GM12878 (cell line): ENCODE data around the gene SMARCE1. TPM values are rescaled to one million over a fixed set of nuclear protein-coding genes. Genes with fewer than 3 reads are reported as not detected.

Source experiments
- ATAC-seq: fragments of 200-7000 bp; cut with Tn5 transposase; 3 replicates; pipeline ENCODE4 v1.9.1; 2020; ENCODE audit warnings: mild to moderate bottlenecking, moderate library complexity
- BruUV-seq: library from RNA; stranded (reverse); fragments of 400-500 nt; replicated peaks from 2 replicates; lab custom pipeline; 2021; lab: Mats Ljungman, UMichigan
- CTCF ChIA-PET: fragments of 300-600 bp; sonication (Branson Sonifier 250); formaldehyde crosslinking; extraction: SDS; loops from one replicate; lab custom pipeline; 2021; ENCODE audit warnings: inconsistent platforms; lab: Yijun Ruan, JAX
- POLR2A ChIA-PET: fragments of 350-600 bp; formaldehyde crosslinking; extraction: SDS; loops from one replicate; lab custom pipeline; 2021; ENCODE audit warnings: inconsistent platforms; lab: Charles Lee
- RAD21 ChIA-PET: fragments of 300-600 bp; sonication (Branson Sonifier 250); formaldehyde crosslinking; loops from one replicate; lab custom pipeline; 2023; ENCODE audit warnings: antibody characterized with exemption; ENCODE audit not compliant: unreplicated experiment; lab: Charles Lee
- SMC1A ChIA-PET: fragments of 300-600 bp; sonication (Branson Sonifier 250); formaldehyde crosslinking; loops from one replicate; lab custom pipeline; 2023; ENCODE audit not compliant: unreplicated experiment, uncharacterized antibody; lab: Charles Lee
- DNase-seq: peaks from one replicate; pipeline ENCODE4 v3.0.0-alpha.2; 2011; ENCODE audit warnings: low read depth, low spot score
- FAIRE-seq: peaks from 3 replicates; lab custom pipeline; 2011; peaks lifted over from hg19 to GRCh38; lab: Jason Lieb, UNC
- H2AFZ ChIP-seq: 2 replicates; pipeline ENCODE4 v1.6.0; 2011; ENCODE audit warnings: low read depth, low read length, control low read depth; ENCODE audit not compliant: control insufficient read depth
- H3K27ac ChIP-seq: 2 replicates; pipeline ENCODE4 v1.5.1; 2011; ENCODE audit warnings: control low read depth; ENCODE audit not compliant: control insufficient read depth, insufficient read depth
- H3K27me3 ChIP-seq, 2 experiments: replicated peaks in 1 of 2; 2 replicates each; pipeline versions ENCODE4 v1.6.0 to v1.6.1; 2011; ENCODE audit warnings: low read length in 1 of 2; ENCODE audit not compliant: control insufficient read depth in 2 of 2, insufficient read depth in 2 of 2
- H3K36me3 ChIP-seq, 2 experiments: 2 replicates each; pipeline ENCODE4 v1.5.1; 2011; ENCODE audit warnings: low read length in 1 of 2; ENCODE audit not compliant: control insufficient read depth in 2 of 2, insufficient read depth in 2 of 2
- H3K4me1 ChIP-seq: 2 replicates; pipeline ENCODE4 v1.6.1; 2011; ENCODE audit warnings: mild to moderate bottlenecking, low read length, moderate library complexity, mixed read lengths; ENCODE audit not compliant: control insufficient read depth, insufficient read depth
- H3K4me2 ChIP-seq: 2 replicates; pipeline ENCODE4 v1.6.0; 2011; ENCODE audit warnings: control low read depth; ENCODE audit not compliant: control insufficient read depth, insufficient read depth
- H3K4me3 ChIP-seq: fragments of 200-600 bp; sonication (generic); 2 replicates; pipeline ENCODE4 v1.5.1; 2016
- H3K79me2 ChIP-seq: 2 replicates; pipeline ENCODE4 v1.6.0; 2011; ENCODE audit warnings: low read length; ENCODE audit not compliant: control insufficient read depth, insufficient read depth
- H3K9ac ChIP-seq: 2 replicates; pipeline ENCODE4 v1.8.0; 2011; ENCODE audit warnings: low read length, control low read depth, mixed read lengths; ENCODE audit not compliant: control insufficient read depth, insufficient read depth
- H3K9me3 ChIP-seq: replicated peaks from 3 replicates; pipeline ENCODE4 v1.5.1; 2011; ENCODE audit warnings: mild to moderate bottlenecking, low read length; ENCODE audit not compliant: control insufficient read depth, insufficient read depth
- H4K20me1 ChIP-seq: 2 replicates; pipeline ENCODE4 v1.6.0; 2011; ENCODE audit not compliant: control insufficient read depth, insufficient read depth
- BCL3 ChIP-seq: IDR thresholded peaks from 2 replicates; pipeline ENCODE4 v1.6.1; 2011; ENCODE audit warnings: borderline replicate concordance, low read depth, mild to moderate bottlenecking, moderate library complexity, low read length; ENCODE audit not compliant: insufficient read depth, poor library complexity, severe bottlenecking
- BHLHE40 ChIP-seq, 2 experiments: fragments of 450-650 bp in 1 of 2; IDR thresholded peaks; 2 replicates each; pipeline ENCODE4 v1.6.1; 2011 to 2017; ENCODE audit warnings: low read depth in 2 of 2, borderline replicate concordance in 1 of 2, improper control_type of control experiment in 1 of 2, low read length in 1 of 2, mild to moderate bottlenecking in 1 of 2
- BMI1 ChIP-seq: fragments of 450-650 bp; IDR thresholded peaks from 2 replicates; pipeline ENCODE4 v1.6.1; 2016; ENCODE audit warnings: mild to moderate bottlenecking, moderate library complexity, borderline replicate concordance
- CBX3 ChIP-seq: fragments of 200-600 bp; sonication (generic); IDR thresholded peaks from 2 replicates; pipeline ENCODE4 v1.6.1; 2016; ENCODE audit warnings: low read depth, borderline replicate concordance
- CHD2 ChIP-seq: IDR thresholded peaks from 2 replicates; pipeline ENCODE4 v1.6.1; 2011; ENCODE audit warnings: low read depth, low read length, improper control_type of control experiment, borderline replicate concordance
- EP300 ChIP-seq, 2 experiments: fragments of 150-350 bp in 1 of 2; IDR thresholded peaks; 2 replicates each; pipeline ENCODE4 v1.6.1; 2011 to 2012; ENCODE audit warnings: low read depth in 2 of 2, low read length in 2 of 2, borderline replicate concordance in 1 of 2, improper control_type of control experiment in 1 of 2, inconsistent platforms in 1 of 2; ENCODE audit not compliant: control insufficient read depth in 1 of 2
- GATAD2B ChIP-seq: fragments of 450-650 bp; conservative IDR thresholded peaks from 2 replicates; pipeline ENCODE4 v1.6.1; 2017; ENCODE audit warnings: low read depth, mild to moderate bottlenecking, moderate library complexity
- HDGF ChIP-seq: fragments of 450-650 bp; IDR thresholded peaks from 2 replicates; pipeline ENCODE4 v1.6.1; 2016; ENCODE audit warnings: antibody characterized with exemption
- IKZF2 ChIP-seq, 2 experiments: fragments of 450-650 bp; IDR thresholded peaks; 2 replicates each; pipeline ENCODE4 v1.6.1; 2017; ENCODE audit warnings: mild to moderate bottlenecking in 2 of 2, moderate library complexity in 2 of 2
- MLLT1 ChIP-seq: fragments of 450-650 bp; IDR thresholded peaks from 2 replicates; pipeline ENCODE4 v1.6.1; 2016; ENCODE audit warnings: mild to moderate bottlenecking
- MTA2 ChIP-seq: fragments of 450-650 bp; IDR thresholded peaks from 2 replicates; pipeline ENCODE4 v1.6.1; 2016; ENCODE audit warnings: low read depth, mild to moderate bottlenecking, moderate library complexity
- SREBF2 ChIP-seq: IDR thresholded peaks from 2 replicates; pipeline ENCODE4 v1.6.1; 2012; ENCODE audit warnings: mild to moderate bottlenecking, low read length
- WGBS: methylation state at CpG from one replicate; pipeline ENCODE4 v1.1.6; 2016; ENCODE audit warnings: low lambda C conversion rate; ENCODE audit not compliant: insufficient replicate concordance, insufficient coverage; ENCODE audit errors: missing lambda C conversion rate; 5-methylcytosine and 5-hydroxymethylcytosine counted together
- in situ Hi-C: fragments of 300-500 bp; cut with MboI; formaldehyde crosslinking; loops from 9 replicates; pipeline ENCODE4 v1.14.3; 2018; ENCODE audit warnings: mixed read lengths
- intact Hi-C: fragments of 100-400 bp; cut with micrococcal nuclease; formaldehyde crosslinking; loops from one replicate; pipeline ENCODE4 v1.14.2; 2022; ENCODE audit not compliant: unreplicated experiment
- polyA plus RNA-seq, 11 experiments: library from polyadenylated mRNA; depleted of rRNA in 4 of 11; unstranded in 6 of 11; stranded (reverse) in 5 of 11; fragments of >200 nt; fragmentation: Nextera tagmentation in 4 of 11; fragmentation: Illumina TruSeq in 1 of 11; extraction: Ambion mirVana in 4 of 11; extraction: Trizol in 1 of 11; gene quantifications; 1 replicate in 1 of 11; 2 replicates in 10 of 11; pipeline versions ENCODE4 v1.2.1 to v1.2.3, GENCODE V29; 2011 to 2016; ENCODE audit warnings: inconsistent platforms in 2 of 11, missing spikeins in 2 of 11, low read depth in 1 of 11
- total RNA-seq, 4 experiments: library from RNA; depleted of rRNA in 3 of 4; stranded (reverse); fragments of >200 nt in 3 of 4; fragmentation: Illumina TruSeq in 1 of 4; extraction: Trizol in 1 of 4; gene quantifications; 2 replicates each; pipeline versions ENCODE4 v1.2.1 to v1.2.3, GENCODE V29; 2013 to 2021
- TF ChIP-seq, protein P1 (sequence below): fragments of 450-650 bp; IDR thresholded peaks from 2 replicates; pipeline ENCODE4 v1.6.1; 2017; ENCODE audit warnings: low read depth, mild to moderate bottlenecking, moderate library complexity
- TF ChIP-seq, protein P2 (sequence below): fragments of 150-350 bp; IDR thresholded peaks from 2 replicates; pipeline ENCODE4 v1.6.1; 2016; ENCODE audit warnings: low read depth, low read length

The SMARCE1 gene
- total and polyA plus RNA-seq, 10 of the 15 experiments (the other 5 are each of a cell fraction or from before 2014, with no cell fraction given) = 87.9 to 191 (median 132) TPM

DNA sequence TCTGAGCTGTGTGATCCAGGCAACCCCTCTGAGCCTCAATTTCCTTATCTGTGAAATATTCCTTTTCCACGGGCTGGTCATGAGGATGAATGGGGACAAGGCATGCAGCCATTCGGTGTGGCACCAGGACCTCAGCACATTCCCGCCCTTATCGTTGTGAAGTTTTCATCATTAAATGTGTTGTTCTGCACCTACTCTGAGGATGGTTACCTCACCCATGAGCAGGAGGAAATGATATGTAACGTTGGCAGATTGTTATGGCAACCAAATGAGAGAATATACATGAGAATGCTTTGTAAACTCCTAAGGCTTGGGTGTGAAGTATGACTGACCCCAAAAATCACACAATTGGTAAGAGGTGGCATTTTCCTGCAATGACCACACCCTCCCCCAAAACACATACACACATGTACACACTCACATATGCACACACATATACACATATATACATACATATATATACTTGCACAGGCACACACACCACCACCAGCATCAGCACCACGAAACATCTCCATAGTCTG lies 39.5 kb downstream of the SMARCE1 start:
- Histone ChIP-seq H4K20me1 (no peaks in the 10 kb centered on the region), H3K9me3 (peaks cover 3% of the 10 kb centered on the region; the same call in 2 of the 3 replicates), H3K9ac (no peak overlapping the region), H3K4me2 (no peak overlapping the region), H3K4me3 (no peak overlapping the region), H3K27ac (no peak overlapping the region), H3K27me3 (no peaks in the 10 kb centered on the region), H3K4me1 (peaks cover 11% of the 10 kb centered on the region), H3K79me2 (no peaks in the 10 kb centered on the region), H2AFZ (no peak overlapping the region), H3K36me3 (no peaks in the 10 kb centered on the region)
- ChIA-PET SMC1A (interaction anchor here (1.1 to 1.7 kb wide), 3 partner anchors 11 to 47 kb away, joined by 3 to 6 read pairs (median 3); no protein-coding TSS in a partner anchor), RAD21 (interaction anchor here (0.7 to 1.4 kb wide), 3 partner anchors 10 to 74 kb away, joined by 3 to 5 read pairs (median 4); no protein-coding TSS in a partner anchor), CTCF (interaction anchor here (1.3 kb wide), 1 partner anchor 30 kb away, joined by 4 read pairs; no protein-coding TSS in a partner anchor), POLR2A (interaction anchor here (0.9 kb wide), 1 partner anchor 11 kb away, joined by 3 read pairs; no protein-coding TSS in a partner anchor)
- in situ Hi-C loops (no loop called here), intact Hi-C loops (no loop called here)
- WGBS = 70% methylated on average over 6 of the region's 6 CpGs
- FAIRE-seq (no peak), DNase-seq (no peak), ATAC-seq (peak; percentile 69)
- no TSS peak for BruUV-seq
- TF ChIP-seq GATAD2B (0 out of 2 replicates have a peak, but pooled peaks have one; percentile 27), CHD2 (peak; percentile 52; the same call in 1 of the 2 replicates), SREBF2 (no peak), HDGF (no peak), CBX3 (no peak), MTA2 (peak; percentile 50; the same call in 1 of the 2 replicates), BHLHE40 (IDR thresholded peaks at IDR 0.05; ENCODE audit: borderline replicate concordance in 1 of 2, low read depth in 2 of 2, low read length in 1 of 2) (peak; percentile 29 to 61; a peak in 2 of 4 replicates), MLLT1 (peak; percentile 83), BCL3 (no peak), EP300 (IDR thresholded peaks at IDR 0.05; ENCODE audit: borderline replicate concordance in 1 of 2, control insufficient read depth in 1 of 2, low read depth in 2 of 2, low read length in 2 of 2) (peak; percentile 42 to 51; a peak in 2 of 4 replicates), IKZF2 (IDR thresholded peaks at IDR 0.05) (peak in 1 of 2 experiments; percentile 27; a peak in 1 of 4 replicates), BMI1 (peak; percentile 85; the same call in 1 of the 2 replicates)
- TF ChIP-seq, protein P1, sequence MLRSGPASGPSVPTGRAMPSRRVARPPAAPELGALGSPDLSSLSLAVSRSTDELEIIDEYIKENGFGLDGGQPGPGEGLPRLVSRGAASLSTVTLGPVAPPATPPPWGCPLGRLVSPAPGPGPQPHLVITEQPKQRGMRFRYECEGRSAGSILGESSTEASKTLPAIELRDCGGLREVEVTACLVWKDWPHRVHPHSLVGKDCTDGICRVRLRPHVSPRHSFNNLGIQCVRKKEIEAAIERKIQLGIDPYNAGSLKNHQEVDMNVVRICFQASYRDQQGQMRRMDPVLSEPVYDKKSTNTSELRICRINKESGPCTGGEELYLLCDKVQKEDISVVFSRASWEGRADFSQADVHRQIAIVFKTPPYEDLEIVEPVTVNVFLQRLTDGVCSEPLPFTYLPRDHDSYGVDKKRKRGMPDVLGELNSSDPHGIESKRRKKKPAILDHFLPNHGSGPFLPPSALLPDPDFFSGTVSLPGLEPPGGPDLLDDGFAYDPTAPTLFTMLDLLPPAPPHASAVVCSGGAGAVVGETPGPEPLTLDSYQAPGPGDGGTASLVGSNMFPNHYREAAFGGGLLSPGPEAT = peak; percentile 19; the same call in 1 of the 2 replicates
- TF ChIP-seq, protein P2, sequence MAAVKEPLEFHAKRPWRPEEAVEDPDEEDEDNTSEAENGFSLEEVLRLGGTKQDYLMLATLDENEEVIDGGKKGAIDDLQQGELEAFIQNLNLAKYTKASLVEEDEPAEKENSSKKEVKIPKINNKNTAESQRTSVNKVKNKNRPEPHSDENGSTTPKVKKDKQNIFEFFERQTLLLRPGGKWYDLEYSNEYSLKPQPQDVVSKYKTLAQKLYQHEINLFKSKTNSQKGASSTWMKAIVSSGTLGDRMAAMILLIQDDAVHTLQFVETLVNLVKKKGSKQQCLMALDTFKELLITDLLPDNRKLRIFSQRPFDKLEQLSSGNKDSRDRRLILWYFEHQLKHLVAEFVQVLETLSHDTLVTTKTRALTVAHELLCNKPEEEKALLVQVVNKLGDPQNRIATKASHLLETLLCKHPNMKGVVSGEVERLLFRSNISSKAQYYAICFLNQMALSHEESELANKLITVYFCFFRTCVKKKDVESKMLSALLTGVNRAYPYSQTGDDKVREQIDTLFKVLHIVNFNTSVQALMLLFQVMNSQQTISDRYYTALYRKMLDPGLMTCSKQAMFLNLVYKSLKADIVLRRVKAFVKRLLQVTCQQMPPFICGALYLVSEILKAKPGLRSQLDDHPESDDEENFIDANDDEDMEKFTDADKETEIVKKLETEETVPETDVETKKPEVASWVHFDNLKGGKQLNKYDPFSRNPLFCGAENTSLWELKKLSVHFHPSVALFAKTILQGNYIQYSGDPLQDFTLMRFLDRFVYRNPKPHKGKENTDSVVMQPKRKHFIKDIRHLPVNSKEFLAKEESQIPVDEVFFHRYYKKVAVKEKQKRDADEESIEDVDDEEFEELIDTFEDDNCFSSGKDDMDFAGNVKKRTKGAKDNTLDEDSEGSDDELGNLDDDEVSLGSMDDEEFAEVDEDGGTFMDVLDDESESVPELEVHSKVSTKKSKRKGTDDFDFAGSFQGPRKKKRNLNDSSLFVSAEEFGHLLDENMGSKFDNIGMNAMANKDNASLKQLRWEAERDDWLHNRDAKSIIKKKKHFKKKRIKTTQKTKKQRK = no peak
